Measurements from ENCODE around the gene LRRC49.

Gene LRRC49

DNA sequence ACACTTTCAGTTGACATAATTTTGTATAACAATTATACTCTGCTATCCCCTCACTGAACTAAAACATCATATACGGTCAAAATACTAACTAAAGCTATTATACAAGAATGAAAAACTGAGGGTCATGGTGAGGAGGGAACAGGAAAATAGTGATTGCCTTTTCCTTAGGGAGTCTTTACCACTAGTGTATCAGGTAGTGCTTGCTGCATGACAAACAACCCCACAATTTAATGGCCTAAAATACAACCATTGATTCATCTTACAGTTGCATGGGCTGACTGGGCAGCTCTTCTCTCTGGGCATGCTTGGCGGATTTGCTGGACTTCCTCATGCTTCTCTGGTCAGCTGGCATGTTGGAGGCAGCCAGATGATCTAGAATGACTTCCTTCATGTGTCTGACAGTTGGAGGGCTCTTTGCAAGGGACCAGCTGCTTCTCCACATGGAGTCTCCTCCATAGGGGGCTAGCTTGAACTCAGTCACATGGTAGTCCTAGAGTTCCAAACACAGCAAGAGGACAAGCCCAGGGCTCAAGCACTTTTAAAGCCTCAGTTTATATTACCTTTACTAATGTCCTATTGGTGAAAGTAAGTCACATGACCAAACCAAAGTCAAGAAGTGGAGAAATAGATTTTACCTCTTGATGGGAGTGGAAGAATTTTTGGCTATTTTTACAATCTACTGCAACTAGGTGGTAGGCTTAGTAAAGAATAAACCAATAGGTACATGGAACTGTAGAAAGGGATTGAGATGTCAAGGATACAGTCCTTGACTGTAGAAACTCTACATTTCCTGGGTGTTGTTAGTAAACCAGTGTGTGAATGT lies 19.2 kb upstream of the LRRC49 start:
- no peak for DNase-seq
- H3K4me1 Mint-ChIP-seq: no peaks in the 10 kb centered on the region
- TF ChIP-seq, protein P1, sequence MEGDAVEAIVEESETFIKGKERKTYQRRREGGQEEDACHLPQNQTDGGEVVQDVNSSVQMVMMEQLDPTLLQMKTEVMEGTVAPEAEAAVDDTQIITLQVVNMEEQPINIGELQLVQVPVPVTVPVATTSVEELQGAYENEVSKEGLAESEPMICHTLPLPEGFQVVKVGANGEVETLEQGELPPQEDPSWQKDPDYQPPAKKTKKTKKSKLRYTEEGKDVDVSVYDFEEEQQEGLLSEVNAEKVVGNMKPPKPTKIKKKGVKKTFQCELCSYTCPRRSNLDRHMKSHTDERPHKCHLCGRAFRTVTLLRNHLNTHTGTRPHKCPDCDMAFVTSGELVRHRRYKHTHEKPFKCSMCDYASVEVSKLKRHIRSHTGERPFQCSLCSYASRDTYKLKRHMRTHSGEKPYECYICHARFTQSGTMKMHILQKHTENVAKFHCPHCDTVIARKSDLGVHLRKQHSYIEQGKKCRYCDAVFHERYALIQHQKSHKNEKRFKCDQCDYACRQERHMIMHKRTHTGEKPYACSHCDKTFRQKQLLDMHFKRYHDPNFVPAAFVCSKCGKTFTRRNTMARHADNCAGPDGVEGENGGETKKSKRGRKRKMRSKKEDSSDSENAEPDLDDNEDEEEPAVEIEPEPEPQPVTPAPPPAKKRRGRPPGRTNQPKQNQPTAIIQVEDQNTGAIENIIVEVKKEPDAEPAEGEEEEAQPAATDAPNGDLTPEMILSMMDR (IDR thresholded peaks at IDR 0.05): no peak
- H3K9me3 Mint-ChIP-seq: peaks cover 32% of the 10 kb centered on the region
- H3K36me3 Mint-ChIP-seq (ENCODE audit: low read depth): no peaks in the 10 kb centered on the region
- peaks cover 13% of the 10 kb centered on the region for H3K27me3 Mint-ChIP-seq (ENCODE audit: low read depth, poor library complexity)
- no peak overlapping the region for H3K4me3 Mint-ChIP-seq
- H3K27ac Mint-ChIP-seq: no peak overlapping the region

DNA sequence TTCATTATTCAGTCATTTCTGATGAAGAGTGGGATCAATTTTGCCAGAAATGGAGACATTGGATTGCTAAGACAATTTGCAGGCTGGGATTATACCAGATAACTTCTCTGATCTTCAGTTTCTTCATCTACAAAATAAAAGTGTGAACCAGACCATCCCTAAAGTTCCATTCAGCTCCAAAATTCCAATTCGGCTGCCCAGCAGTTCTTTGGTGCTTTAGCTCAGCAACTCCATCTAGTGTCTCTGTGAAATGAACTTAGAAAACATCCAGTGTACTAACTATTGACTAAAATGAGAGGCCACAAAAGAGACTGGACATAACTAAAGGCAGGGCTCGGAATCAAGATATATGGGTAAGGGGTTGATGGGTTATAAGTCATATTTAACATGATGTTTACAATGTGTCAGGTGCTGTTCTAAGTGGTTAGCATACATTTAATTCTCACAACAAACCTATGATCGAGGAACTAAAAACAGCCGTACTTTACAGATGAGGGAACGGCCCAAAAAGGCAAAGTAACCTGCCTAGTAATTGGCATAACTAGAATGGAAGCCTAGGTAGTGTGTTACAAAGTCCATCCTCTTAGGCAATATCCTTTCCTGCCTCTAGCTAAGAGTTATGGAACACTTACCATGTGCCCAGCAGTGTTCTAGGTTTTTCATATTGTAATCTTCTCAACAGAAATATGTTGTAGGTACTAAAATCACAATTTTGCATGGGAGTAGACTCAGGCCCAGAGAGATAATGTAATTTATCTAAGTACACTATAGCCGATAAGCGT lies 17.4 kb upstream of the LRRC49 start:
- peaks cover 28% of the 10 kb centered on the region for H3K9me3 Mint-ChIP-seq
- TF ChIP-seq, protein P1 (IDR thresholded peaks at IDR 0.05): no peak
- no peak overlapping the region for H3K4me3 Mint-ChIP-seq
- H3K27ac Mint-ChIP-seq: no peak overlapping the region
- no peaks in the 10 kb centered on the region for H3K36me3 Mint-ChIP-seq (ENCODE audit: low read depth)
- H3K4me1 Mint-ChIP-seq: no peaks in the 10 kb centered on the region
- H3K27me3 Mint-ChIP-seq (ENCODE audit: low read depth, poor library complexity): peaks cover 13% of the 10 kb centered on the region
- no peak for DNase-seq

DNA sequence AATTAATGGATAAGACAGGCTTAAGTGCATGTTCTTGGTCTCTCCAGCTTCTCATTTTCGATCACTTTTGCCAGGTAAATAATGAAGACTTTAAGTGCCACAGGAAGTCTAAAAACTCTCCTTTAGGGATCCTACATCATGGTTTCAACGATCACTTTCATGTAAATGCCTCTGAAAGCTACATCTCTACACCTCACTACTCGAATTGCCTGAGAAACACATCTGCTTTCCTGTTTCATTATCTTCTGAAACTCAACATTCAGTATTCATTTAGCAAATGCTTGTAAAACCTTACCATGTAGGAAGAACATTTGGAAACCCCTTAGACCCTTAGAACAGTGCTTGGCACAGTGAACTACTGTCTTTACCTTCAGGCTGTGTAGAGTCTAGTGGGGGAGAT lies 16.6 kb upstream of the LRRC49 start:
- no peaks in the 10 kb centered on the region for H3K36me3 Mint-ChIP-seq (ENCODE audit: low read depth)
- no peak for DNase-seq
- no peak overlapping the region for H3K27ac Mint-ChIP-seq
- TF ChIP-seq, protein P1 (IDR thresholded peaks at IDR 0.05): no peak
- peaks cover 20% of the 10 kb centered on the region for H3K9me3 Mint-ChIP-seq
- H3K4me1 Mint-ChIP-seq: no peaks in the 10 kb centered on the region
- peaks cover 13% of the 10 kb centered on the region for H3K27me3 Mint-ChIP-seq (ENCODE audit: low read depth, poor library complexity)
- no peak overlapping the region for H3K4me3 Mint-ChIP-seq

DNA sequence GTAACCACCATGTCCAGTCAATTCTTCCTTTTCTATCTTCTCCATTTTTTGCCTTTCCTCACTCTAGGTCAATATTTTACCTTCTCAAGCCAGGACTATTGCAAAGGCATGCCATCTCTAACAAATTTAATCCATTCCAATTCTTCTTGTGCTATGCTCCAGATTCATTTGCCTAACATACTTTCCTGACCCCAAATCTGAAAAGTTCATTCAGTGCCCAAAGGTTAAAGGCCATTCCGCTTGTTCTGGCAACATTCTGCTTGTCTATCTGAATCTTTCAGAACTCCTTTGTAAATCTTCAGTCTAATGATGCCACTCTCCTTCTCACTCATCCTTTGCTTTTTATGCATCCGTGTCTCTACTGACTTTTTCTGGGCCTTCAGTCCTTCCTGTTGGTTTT lies 15.9 kb upstream of the LRRC49 start:
- Mint-ChIP-seq H3K9me3 (peaks cover 16% of the 10 kb centered on the region), H3K27ac (no peak overlapping the region), H3K27me3 (ENCODE audit: low read depth, poor library complexity) (peaks cover 13% of the 10 kb centered on the region), H3K4me1 (no peaks in the 10 kb centered on the region), H3K4me3 (no peak overlapping the region), H3K36me3 (ENCODE audit: low read depth) (no peaks in the 10 kb centered on the region)
- TF ChIP-seq, protein P1 (IDR thresholded peaks at IDR 0.05): no peak
- DNase-seq: no peak

DNA sequence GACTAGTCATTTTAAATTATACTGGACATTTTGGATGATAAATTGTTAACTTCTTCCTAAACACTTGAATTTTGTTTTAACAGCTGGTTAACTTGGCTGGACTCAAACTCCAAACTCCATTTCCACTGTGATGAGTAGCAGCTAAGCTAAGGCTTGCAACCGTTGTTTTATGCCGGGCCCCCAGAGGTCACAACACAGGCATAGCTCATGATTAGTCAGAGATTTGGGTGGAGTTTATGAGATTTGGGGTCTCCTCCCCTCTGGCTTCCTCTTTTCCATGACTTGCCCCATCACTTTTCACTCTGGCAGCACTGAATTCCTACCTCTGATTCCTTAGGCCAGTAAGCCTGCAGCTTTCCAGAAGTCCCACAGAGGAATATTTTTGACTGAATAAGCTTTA lies 13.2 kb upstream of the LRRC49 start:
- Mint-ChIP-seq H3K9me3 (no peaks in the 10 kb centered on the region), H3K4me1 (no peaks in the 10 kb centered on the region), H3K27me3 (ENCODE audit: low read depth, poor library complexity) (no peaks in the 10 kb centered on the region), H3K4me3 (no peak overlapping the region), H3K36me3 (ENCODE audit: low read depth) (no peaks in the 10 kb centered on the region), H3K27ac (no peak overlapping the region)
- no peak for DNase-seq
- TF ChIP-seq, protein P1 (IDR thresholded peaks at IDR 0.05): no peak
